Fibroblast of mammary gland (primary cell): Measurements from ENCODE around the gene PANK1.

Source experiments
- DNase-seq: peaks from one replicate; pipeline ENCODE4 v3.0.0-alpha.2; 2010; ENCODE audit warnings: low read depth
- H3K4me3 ChIP-seq: 2 replicates; pipeline ENCODE4 v1.5.1; 2011; ENCODE audit warnings: low read depth, mild to moderate bottlenecking, low read length, moderate library complexity; ENCODE audit not compliant: control insufficient read depth
- CTCF ChIP-seq: conservative IDR thresholded peaks from 2 replicates; pipeline ENCODE4 v1.5.1; 2011; ENCODE audit warnings: low read depth, low read length, inconsistent platforms; ENCODE audit not compliant: control insufficient read depth, insufficient read depth

PANK1 gene

GRCh38 chr10:89665302-89665701 is 20.3 kb upstream of the PANK1 start:
- no peak for TF ChIP-seq CTCF
- no peak for DNase-seq
- no peak overlapping the region for H3K4me3 ChIP-seq

GRCh38 chr10:89664203-89664602 is 19.2 kb upstream of the PANK1 start:
- no peak overlapping the region for H3K4me3 ChIP-seq
- no peak for TF ChIP-seq CTCF
- DNase-seq, result no peak

- TF ChIP-seq CTCF, result no peak
- no peak for DNase-seq
- H3K4me3 ChIP-seq, result no peak overlapping the region
These were observed 18.1 kb upstream of the PANK1 start for GRCh38 chr10:89663144-89663543.

GRCh38 chr10:89662596-89662995 is 17.6 kb upstream of the PANK1 start:
- TF ChIP-seq CTCF, result no peak
- peak; percentile 21 for DNase-seq
- no peak overlapping the region for H3K4me3 ChIP-seq

- DNase-seq, result peak; percentile 89
- H3K4me3 ChIP-seq, result no peak overlapping the region
- no peak for TF ChIP-seq CTCF
These were observed 14.4 kb upstream of the PANK1 start for GRCh38 chr10:89659143-89660131.

GRCh38 chr10:89657302-89657701 is 12.3 kb upstream of the PANK1 start:
- DNase-seq, result no peak
- H3K4me3 ChIP-seq, result no peak overlapping the region
- no peak for TF ChIP-seq CTCF
